Endothelial cell (in vitro differentiated cells): Measurements from ENCODE around the gene GPR158. TPM values are rescaled to one million over a fixed set of nuclear protein-coding genes. Genes with fewer than 3 reads are reported as not detected.

Experiments used
- DNase-seq: peaks from one replicate; pipeline ENCODE4 v3.0.0; 2021; ENCODE audit warnings: low spot score
- H3K27ac Mint-ChIP-seq: one replicate; pipeline ENCODE4 v1.8.0; 2021; ENCODE audit warnings: mixed read lengths, inconsistent platforms; ENCODE audit not compliant: unreplicated experiment
- H3K27me3 Mint-ChIP-seq: one replicate; pipeline ENCODE4 v1.8.0; 2021; ENCODE audit warnings: mild to moderate bottlenecking, moderate library complexity, mixed read lengths, inconsistent platforms; ENCODE audit not compliant: unreplicated experiment
- H3K36me3 Mint-ChIP-seq: one replicate; pipeline ENCODE4 v1.8.0; 2021; ENCODE audit warnings: mild to moderate bottlenecking, low read depth, mixed read lengths, inconsistent platforms; ENCODE audit not compliant: unreplicated experiment
- H3K4me1 Mint-ChIP-seq: one replicate; pipeline ENCODE4 v1.8.0; 2021; ENCODE audit warnings: mild to moderate bottlenecking, mixed read lengths, inconsistent platforms; ENCODE audit not compliant: unreplicated experiment
- H3K4me3 Mint-ChIP-seq: one replicate; pipeline ENCODE4 v1.8.0; 2021; ENCODE audit warnings: mild to moderate bottlenecking, mixed read lengths, inconsistent platforms; ENCODE audit not compliant: unreplicated experiment
- H3K9me3 Mint-ChIP-seq: one replicate; pipeline ENCODE4 v1.8.0; 2021; ENCODE audit warnings: mixed read lengths, inconsistent platforms; ENCODE audit not compliant: unreplicated experiment
- total RNA-seq: library from RNA; stranded (reverse); fragmentation: NEBNext Ultra II Directional; extraction: Animal tissue kit (Norgen Biotek cat#: 25700); gene quantifications from one replicate; pipeline ENCODE4 v1.2.1, GENCODE V29; 2021; ENCODE audit not compliant: unreplicated experiment
- TF ChIP-seq, protein P1 (sequence below): fragments of 200-600 bp; sonication (generic); IDR thresholded peaks from one replicate; pipeline ENCODE4 v1.5.0; 2021; ENCODE audit warnings: antibody characterized with exemption; ENCODE audit not compliant: unreplicated experiment

Gene GPR158
- total RNA-seq, 1 donor from 2014 or later: 0.13 TPM

DNA sequence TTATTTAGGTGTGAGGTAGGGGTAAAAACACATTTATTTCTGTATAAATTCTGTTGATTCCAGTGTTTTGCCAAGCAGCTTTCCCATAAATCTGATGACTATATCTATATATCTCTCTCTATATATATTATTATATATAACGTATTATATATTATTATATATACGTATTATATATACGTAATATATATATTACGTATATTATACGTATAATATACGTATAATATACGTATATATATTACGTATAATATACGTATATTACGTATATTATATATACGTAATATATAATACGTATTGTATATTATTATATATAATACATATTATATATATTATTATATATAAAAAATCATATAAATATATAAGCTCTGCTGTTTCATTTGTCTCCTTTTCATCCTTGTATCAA, 163.5 kb downstream of the GPR158 start:
- DNase-seq: no peak
- Mint-ChIP-seq H3K4me1 (no peaks in the 10 kb centered on the region), H3K4me3 (no peak overlapping the region), H3K9me3 (no peaks in the 10 kb centered on the region), H3K36me3 (no peaks in the 10 kb centered on the region), H3K27ac (no peak overlapping the region), H3K27me3 (no peaks in the 10 kb centered on the region)
- TF ChIP-seq, protein P1, sequence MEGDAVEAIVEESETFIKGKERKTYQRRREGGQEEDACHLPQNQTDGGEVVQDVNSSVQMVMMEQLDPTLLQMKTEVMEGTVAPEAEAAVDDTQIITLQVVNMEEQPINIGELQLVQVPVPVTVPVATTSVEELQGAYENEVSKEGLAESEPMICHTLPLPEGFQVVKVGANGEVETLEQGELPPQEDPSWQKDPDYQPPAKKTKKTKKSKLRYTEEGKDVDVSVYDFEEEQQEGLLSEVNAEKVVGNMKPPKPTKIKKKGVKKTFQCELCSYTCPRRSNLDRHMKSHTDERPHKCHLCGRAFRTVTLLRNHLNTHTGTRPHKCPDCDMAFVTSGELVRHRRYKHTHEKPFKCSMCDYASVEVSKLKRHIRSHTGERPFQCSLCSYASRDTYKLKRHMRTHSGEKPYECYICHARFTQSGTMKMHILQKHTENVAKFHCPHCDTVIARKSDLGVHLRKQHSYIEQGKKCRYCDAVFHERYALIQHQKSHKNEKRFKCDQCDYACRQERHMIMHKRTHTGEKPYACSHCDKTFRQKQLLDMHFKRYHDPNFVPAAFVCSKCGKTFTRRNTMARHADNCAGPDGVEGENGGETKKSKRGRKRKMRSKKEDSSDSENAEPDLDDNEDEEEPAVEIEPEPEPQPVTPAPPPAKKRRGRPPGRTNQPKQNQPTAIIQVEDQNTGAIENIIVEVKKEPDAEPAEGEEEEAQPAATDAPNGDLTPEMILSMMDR: no peak

DNA sequence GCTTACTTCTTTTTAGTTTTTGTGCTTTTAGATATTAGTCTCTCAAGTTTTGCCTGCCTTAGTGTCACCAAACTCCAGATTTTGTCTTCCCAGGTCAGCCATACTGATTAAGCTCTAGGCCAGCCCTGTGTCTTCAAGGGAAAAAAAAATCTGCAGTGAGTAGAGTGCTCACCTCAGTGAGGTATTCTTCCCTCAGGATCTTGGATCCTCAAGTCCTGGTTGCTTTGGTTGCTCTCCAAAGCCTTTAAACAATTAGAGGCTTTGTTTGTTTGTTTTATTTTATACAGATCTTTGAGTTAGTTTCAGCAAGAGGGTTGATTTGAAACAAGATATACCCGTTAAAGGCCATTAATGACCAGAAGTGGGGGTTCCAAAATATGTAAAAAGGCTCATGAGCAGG, 165.2 kb downstream of the GPR158 start:
- no peaks in the 10 kb centered on the region for H3K4me1 Mint-ChIP-seq
- H3K4me3 Mint-ChIP-seq: no peak overlapping the region
- no peaks in the 10 kb centered on the region for H3K36me3 Mint-ChIP-seq
- no peaks in the 10 kb centered on the region for H3K27me3 Mint-ChIP-seq
- no peaks in the 10 kb centered on the region for H3K9me3 Mint-ChIP-seq
- TF ChIP-seq, protein P1: no peak
- no peak for DNase-seq
- no peak overlapping the region for H3K27ac Mint-ChIP-seq

DNA sequence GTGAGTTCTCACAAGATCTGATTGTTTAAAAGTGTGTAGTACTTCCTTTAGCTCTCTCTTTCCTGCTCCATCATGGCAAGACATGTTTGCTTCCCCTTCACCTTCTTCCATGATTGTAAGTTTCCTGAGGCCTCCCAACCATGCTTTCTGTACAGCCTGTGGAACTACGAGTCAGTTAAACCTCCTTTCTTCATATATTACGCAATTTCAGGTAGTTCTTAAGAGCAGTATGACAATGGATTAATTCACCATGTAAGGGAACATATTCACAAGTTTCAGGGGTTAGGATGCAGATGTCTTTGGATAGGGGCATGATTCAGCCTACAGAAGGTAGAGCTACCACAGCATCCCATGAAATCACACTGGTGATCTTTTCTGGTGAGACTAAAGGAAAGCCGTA, 174.7 kb downstream of the GPR158 start:
- Mint-ChIP-seq H3K27ac (no peak overlapping the region), H3K36me3 (no peaks in the 10 kb centered on the region), H3K27me3 (peaks cover 2% of the 10 kb centered on the region), H3K9me3 (no peaks in the 10 kb centered on the region), H3K4me1 (no peaks in the 10 kb centered on the region), H3K4me3 (no peak overlapping the region)
- no peak for DNase-seq
- TF ChIP-seq, protein P1: no peak

DNA sequence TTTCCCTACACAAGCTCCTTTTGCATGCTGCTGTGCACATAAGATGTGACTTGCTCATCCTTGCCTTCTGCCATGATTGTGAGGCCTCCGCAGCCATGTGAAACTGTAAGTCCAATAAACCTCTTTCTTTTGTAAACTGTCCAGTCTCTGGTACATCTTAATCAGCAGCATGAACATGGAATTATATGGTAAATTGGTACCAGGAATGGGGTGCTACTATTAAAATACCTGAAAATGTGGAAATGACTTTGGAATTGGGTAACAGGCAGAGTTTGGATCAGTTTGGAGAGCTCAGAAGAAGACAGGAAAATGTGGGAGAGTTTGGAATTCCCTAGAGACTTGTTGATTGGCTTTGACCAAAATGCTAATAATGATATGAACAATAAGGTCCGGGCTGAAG, 181.8 kb downstream of the GPR158 start:
- H3K4me3 Mint-ChIP-seq: no peak overlapping the region
- no peak overlapping the region for H3K27ac Mint-ChIP-seq
- no peaks in the 10 kb centered on the region for H3K4me1 Mint-ChIP-seq
- H3K9me3 Mint-ChIP-seq: peaks cover 7% of the 10 kb centered on the region
- no peak for DNase-seq
- no peaks in the 10 kb centered on the region for H3K27me3 Mint-ChIP-seq
- peaks cover 11% of the 10 kb centered on the region for H3K36me3 Mint-ChIP-seq
- TF ChIP-seq, protein P1: no peak

DNA sequence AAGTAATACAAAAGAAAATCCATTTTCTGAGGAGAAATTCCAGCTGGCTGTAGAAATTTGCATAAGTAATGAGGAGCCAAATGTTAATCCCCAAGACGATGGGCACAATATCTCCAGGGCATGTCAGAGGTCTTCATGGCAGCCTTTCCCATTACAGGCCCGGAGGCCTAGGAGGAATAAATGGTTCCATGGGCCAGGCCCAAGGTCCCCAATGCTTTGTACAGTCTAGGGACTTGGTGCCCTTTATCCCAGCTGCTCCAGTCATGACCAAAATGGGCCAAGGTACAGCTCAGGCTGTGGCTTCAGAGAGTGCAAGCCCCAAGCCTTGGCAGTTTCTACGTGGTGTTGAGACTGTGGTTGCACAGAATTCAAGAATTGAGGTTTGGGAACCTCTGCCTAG, 182.5 kb downstream of the GPR158 start:
- H3K36me3 Mint-ChIP-seq: peaks cover 11% of the 10 kb centered on the region

More for the DNA sequence above, 182.5 kb downstream of the GPR158 start:
- Mint-ChIP-seq H3K9me3 (peaks cover 7% of the 10 kb centered on the region), H3K27ac (no peak overlapping the region), H3K4me1 (no peaks in the 10 kb centered on the region), H3K27me3 (no peaks in the 10 kb centered on the region), H3K4me3 (no peak overlapping the region)
- TF ChIP-seq, protein P1: no peak
- DNase-seq: no peak
